ENCODE data around the gene BMPER.

DNA sequence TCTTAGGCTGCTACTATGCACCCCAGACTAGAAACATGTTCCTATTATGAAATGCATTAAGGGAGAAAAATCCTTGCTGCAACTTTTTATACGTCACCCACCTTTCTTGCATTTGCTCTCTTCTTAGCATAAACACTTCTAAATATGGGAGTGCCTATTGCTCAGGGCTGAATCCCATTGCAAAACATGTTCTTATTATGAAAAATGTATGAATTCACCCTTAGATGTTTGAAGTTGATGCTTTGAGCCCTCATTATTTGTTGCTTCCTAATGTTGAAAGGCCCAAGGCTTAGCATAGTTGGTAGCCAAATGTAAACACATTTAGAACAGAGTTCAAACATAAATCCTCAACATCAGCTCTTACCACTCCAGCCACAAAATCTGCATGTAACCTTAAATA, 52.8 kb downstream of the BMPER start:
- TF ChIP-seq GATA3 (IDR thresholded peaks at IDR 0.05; ENCODE audit: low read depth, low read length) = no peak
- no peak for TF ChIP-seq GATA2 (IDR thresholded peaks at IDR 0.05; ENCODE audit: low read depth, low read length)

All from SH-SY5Y (cell line).